HepG2 (cell line): Measurements from ENCODE around the gene BOLA3. TPM values are rescaled to one million over a fixed set of nuclear protein-coding genes. Genes with fewer than 3 reads are reported as not detected.

Experiments
- ADNP ChIP-seq: sonication (generic); formaldehyde crosslinking; IDR thresholded peaks from 2 replicates; pipeline ENCODE4 v1.4.0; 2020; ENCODE audit warnings: missing genetic modification reagents
- HNRNPK ChIP-seq: fragments of 200-400 bp; formaldehyde crosslinking; IDR thresholded peaks from 2 replicates; pipeline ENCODE4 v1.6.1; 2018; ENCODE audit warnings: low read length, low read depth, moderate library complexity, mild to moderate bottlenecking; ENCODE audit not compliant: poor library complexity, severe bottlenecking
- ISL2 ChIP-seq: sonication (generic); formaldehyde crosslinking; IDR thresholded peaks from 2 replicates; pipeline ENCODE4 v1.5.0; 2020; ENCODE audit warnings: missing genetic modification reagents
- NCOA1 ChIP-seq: sonication (generic); formaldehyde crosslinking; IDR thresholded peaks from 2 replicates; pipeline ENCODE4 v1.9.0; 2021; ENCODE audit warnings: missing genetic modification reagents
- NR3C1 ChIP-seq: sonication (generic); formaldehyde crosslinking; IDR thresholded peaks from 2 replicates; pipeline ENCODE4 v1.4.0; 2020; ENCODE audit warnings: missing genetic modification reagents
- PRPF4 ChIP-seq: fragments of 200-400 bp; formaldehyde crosslinking; IDR thresholded peaks from 2 replicates; pipeline ENCODE4 v1.6.1; 2016; ENCODE audit warnings: low read length, low read depth; ENCODE audit not compliant: poor library complexity, severe bottlenecking
- RFX1 ChIP-seq: fragments of 450-650 bp; IDR thresholded peaks from 2 replicates; pipeline ENCODE4 v1.6.1; 2017
- TEAD2 ChIP-seq: sonication (generic); formaldehyde crosslinking; IDR thresholded peaks from 2 replicates; pipeline ENCODE4 v1.9.0; 2021; ENCODE audit warnings: missing genetic modification reagents
- ZBTB21 ChIP-seq: sonication (generic); formaldehyde crosslinking; IDR thresholded peaks from 2 replicates; pipeline ENCODE4 v1.4.0; 2020; ENCODE audit warnings: missing genetic modification reagents
- ZNF383 ChIP-seq: sonication (generic); formaldehyde crosslinking; IDR thresholded peaks from 2 replicates; pipeline ENCODE4 v1.4.0; 2020; ENCODE audit warnings: missing genetic modification reagents, mild to moderate bottlenecking, borderline replicate concordance
- polyA plus RNA-seq, 8 experiments: library from polyadenylated mRNA; depleted of rRNA in 3 of 8; stranded (reverse) in 7 of 8; unstranded in 1 of 8; fragments of >200 nt; fragmentation: Illumina TruSeq in 4 of 8; extraction: Trizol in 4 of 8; gene quantifications; 2 replicates each; pipeline versions ENCODE4 v1.2.1 to v1.2.3, GENCODE V29; 2011 to 2016; ENCODE audit warnings: low read depth in 4 of 8, missing spikeins in 1 of 8, mixed read lengths in 1 of 8; ENCODE audit not compliant: insufficient read depth in 1 of 8
- total RNA-seq, 5 experiments: library from RNA; depleted of rRNA; stranded (reverse); fragments of >200 nt; fragmentation: Illumina TruSeq; extraction: Trizol; gene quantifications; 2 replicates each; pipeline ENCODE4 v1.2.3, GENCODE V29; 2016; ENCODE audit warnings: low read depth in 1 of 5
- TF ChIP-seq, protein P1 (sequence below): sonication (generic); formaldehyde crosslinking; conservative IDR thresholded peaks from 2 replicates; pipeline ENCODE4 v1.4.0; 2020; ENCODE audit warnings: missing genetic modification reagents
- TF ChIP-seq, protein P2 (sequence below): sonication (generic); formaldehyde crosslinking; IDR thresholded peaks from 2 replicates; pipeline ENCODE4 v1.8.0; 2022; ENCODE audit warnings: missing genetic modification reagents, mild to moderate bottlenecking, borderline replicate concordance
- TF ChIP-seq, protein P3 (sequence below): IDR thresholded peaks from 2 replicates; pipeline ENCODE4 v1.6.1; 2016; ENCODE audit warnings: low read depth, missing genetic modification reagents, missing compliant biosample characterization
- TF ChIP-seq, protein P4 (sequence below): sonication (generic); formaldehyde crosslinking; IDR thresholded peaks from 2 replicates; pipeline ENCODE4 v1.4.0; 2020; ENCODE audit warnings: missing genetic modification reagents
- TF ChIP-seq, protein P5 (sequence below): sonication (generic); formaldehyde crosslinking; IDR thresholded peaks from 2 replicates; pipeline ENCODE4 v1.4.0; 2020; ENCODE audit warnings: missing genetic modification reagents; ENCODE audit errors: not compliant biosample characterization

Gene BOLA3
- total and polyA plus RNA-seq, 2 of the 13 experiments (the other 11 are each of a cell fraction or from before 2014, with no cell fraction given), result 89.7 to 170 TPM

DNA sequence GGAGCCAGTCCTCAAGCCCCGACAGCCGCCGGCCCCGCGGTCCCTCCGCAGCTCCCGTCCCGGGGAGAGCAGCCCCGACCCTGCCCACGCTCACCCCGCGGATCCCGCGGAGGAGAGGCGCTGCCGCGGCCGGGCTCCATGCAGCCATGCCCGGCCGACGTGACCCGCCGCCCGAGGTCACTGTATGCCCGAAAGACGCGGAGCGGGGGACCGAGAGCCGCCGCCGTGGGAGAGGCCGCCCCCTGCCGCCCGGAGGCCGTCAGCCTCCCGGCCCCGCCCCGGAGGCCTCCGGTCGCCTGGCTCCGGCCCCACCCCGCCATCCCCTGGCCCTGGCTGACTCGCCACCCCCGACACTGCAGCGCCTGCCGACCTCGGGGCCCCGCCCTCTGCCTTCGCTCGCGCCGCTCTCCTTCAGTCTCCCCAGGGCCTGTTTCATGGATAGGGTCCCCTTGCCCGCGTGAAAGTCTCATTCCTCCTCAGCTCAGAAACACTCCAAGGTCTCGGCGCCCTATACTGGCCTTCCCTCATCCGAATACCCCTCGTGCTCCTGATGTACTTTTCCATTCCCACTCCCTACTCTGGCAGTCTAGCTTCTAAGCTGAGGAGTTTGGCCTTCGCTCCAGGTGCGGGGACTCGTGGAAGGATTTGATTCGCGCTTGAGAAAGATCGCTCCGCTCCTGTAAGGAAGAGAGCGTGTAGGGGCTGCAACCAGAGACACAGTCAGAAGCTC, at the start of gene BOLA3 (continued):
- TF ChIP-seq, protein P1, sequence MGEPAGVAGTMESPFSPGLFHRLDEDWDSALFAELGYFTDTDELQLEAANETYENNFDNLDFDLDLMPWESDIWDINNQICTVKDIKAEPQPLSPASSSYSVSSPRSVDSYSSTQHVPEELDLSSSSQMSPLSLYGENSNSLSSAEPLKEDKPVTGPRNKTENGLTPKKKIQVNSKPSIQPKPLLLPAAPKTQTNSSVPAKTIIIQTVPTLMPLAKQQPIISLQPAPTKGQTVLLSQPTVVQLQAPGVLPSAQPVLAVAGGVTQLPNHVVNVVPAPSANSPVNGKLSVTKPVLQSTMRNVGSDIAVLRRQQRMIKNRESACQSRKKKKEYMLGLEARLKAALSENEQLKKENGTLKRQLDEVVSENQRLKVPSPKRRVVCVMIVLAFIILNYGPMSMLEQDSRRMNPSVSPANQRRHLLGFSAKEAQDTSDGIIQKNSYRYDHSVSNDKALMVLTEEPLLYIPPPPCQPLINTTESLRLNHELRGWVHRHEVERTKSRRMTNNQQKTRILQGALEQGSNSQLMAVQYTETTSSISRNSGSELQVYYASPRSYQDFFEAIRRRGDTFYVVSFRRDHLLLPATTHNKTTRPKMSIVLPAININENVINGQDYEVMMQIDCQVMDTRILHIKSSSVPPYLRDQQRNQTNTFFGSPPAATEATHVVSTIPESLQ (CRISPR knock-in tag), result no peak
- TF ChIP-seq ZBTB21, result 0 out of 2 replicates have a peak, but pooled peaks have one; percentile 34
- TF ChIP-seq, protein P2, sequence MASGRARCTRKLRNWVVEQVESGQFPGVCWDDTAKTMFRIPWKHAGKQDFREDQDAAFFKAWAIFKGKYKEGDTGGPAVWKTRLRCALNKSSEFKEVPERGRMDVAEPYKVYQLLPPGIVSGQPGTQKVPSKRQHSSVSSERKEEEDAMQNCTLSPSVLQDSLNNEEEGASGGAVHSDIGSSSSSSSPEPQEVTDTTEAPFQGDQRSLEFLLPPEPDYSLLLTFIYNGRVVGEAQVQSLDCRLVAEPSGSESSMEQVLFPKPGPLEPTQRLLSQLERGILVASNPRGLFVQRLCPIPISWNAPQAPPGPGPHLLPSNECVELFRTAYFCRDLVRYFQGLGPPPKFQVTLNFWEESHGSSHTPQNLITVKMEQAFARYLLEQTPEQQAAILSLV (CRISPR knock-in tag), result peak; percentile 94
- TF ChIP-seq, protein P3, sequence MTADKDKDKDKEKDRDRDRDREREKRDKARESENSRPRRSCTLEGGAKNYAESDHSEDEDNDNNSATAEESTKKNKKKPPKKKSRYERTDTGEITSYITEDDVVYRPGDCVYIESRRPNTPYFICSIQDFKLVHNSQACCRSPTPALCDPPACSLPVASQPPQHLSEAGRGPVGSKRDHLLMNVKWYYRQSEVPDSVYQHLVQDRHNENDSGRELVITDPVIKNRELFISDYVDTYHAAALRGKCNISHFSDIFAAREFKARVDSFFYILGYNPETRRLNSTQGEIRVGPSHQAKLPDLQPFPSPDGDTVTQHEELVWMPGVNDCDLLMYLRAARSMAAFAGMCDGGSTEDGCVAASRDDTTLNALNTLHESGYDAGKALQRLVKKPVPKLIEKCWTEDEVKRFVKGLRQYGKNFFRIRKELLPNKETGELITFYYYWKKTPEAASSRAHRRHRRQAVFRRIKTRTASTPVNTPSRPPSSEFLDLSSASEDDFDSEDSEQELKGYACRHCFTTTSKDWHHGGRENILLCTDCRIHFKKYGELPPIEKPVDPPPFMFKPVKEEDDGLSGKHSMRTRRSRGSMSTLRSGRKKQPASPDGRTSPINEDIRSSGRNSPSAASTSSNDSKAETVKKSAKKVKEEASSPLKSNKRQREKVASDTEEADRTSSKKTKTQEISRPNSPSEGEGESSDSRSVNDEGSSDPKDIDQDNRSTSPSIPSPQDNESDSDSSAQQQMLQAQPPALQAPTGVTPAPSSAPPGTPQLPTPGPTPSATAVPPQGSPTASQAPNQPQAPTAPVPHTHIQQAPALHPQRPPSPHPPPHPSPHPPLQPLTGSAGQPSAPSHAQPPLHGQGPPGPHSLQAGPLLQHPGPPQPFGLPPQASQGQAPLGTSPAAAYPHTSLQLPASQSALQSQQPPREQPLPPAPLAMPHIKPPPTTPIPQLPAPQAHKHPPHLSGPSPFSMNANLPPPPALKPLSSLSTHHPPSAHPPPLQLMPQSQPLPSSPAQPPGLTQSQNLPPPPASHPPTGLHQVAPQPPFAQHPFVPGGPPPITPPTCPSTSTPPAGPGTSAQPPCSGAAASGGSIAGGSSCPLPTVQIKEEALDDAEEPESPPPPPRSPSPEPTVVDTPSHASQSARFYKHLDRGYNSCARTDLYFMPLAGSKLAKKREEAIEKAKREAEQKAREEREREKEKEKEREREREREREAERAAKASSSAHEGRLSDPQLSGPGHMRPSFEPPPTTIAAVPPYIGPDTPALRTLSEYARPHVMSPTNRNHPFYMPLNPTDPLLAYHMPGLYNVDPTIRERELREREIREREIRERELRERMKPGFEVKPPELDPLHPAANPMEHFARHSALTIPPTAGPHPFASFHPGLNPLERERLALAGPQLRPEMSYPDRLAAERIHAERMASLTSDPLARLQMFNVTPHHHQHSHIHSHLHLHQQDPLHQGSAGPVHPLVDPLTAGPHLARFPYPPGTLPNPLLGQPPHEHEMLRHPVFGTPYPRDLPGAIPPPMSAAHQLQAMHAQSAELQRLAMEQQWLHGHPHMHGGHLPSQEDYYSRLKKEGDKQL, result peak; percentile 61; the same call in 1 of the 2 replicates
- TF ChIP-seq, protein P4, sequence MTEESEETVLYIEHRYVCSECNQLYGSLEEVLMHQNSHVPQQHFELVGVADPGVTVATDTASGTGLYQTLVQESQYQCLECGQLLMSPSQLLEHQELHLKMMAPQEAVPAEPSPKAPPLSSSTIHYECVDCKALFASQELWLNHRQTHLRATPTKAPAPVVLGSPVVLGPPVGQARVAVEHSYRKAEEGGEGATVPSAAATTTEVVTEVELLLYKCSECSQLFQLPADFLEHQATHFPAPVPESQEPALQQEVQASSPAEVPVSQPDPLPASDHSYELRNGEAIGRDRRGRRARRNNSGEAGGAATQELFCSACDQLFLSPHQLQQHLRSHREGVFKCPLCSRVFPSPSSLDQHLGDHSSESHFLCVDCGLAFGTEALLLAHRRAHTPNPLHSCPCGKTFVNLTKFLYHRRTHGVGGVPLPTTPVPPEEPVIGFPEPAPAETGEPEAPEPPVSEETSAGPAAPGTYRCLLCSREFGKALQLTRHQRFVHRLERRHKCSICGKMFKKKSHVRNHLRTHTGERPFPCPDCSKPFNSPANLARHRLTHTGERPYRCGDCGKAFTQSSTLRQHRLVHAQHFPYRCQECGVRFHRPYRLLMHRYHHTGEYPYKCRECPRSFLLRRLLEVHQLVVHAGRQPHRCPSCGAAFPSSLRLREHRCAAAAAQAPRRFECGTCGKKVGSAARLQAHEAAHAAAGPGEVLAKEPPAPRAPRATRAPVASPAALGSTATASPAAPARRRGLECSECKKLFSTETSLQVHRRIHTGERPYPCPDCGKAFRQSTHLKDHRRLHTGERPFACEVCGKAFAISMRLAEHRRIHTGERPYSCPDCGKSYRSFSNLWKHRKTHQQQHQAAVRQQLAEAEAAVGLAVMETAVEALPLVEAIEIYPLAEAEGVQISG (CRISPR knock-in tag), result peak; percentile 100
- peak; percentile 54; the same call in 1 of the 2 replicates for TF ChIP-seq TEAD2 (CRISPR knock-in tag)
- TF ChIP-seq, protein P5, sequence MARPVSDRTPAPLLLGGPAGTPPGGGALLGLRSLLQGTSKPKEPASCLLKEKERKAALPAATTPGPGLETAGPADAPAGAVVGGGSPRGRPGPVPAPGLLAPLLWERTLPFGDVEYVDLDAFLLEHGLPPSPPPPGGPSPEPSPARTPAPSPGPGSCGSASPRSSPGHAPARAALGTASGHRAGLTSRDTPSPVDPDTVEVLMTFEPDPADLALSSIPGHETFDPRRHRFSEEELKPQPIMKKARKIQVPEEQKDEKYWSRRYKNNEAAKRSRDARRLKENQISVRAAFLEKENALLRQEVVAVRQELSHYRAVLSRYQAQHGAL (CRISPR knock-in tag), result peak; percentile 43
- TF ChIP-seq HNRNPK, result peak; percentile 17
- peak; percentile 74; the same call in 1 of the 2 replicates for TF ChIP-seq ISL2 (CRISPR knock-in tag)
- no peak for TF ChIP-seq ADNP (CRISPR knock-in tag)
- peak; percentile 81 for TF ChIP-seq ZNF383
- TF ChIP-seq PRPF4, result no peak
- no peak for TF ChIP-seq NCOA1 (CRISPR knock-in tag)
- no peak for TF ChIP-seq NR3C1 (CRISPR knock-in tag)
- no peak for TF ChIP-seq RFX1
